Activated CD4-positive, CD25-positive, alpha-beta regulatory T cell (primary cell): Measurements from ENCODE around the gene MFSD6.

ENCODE experiments used
- DNase-seq, 4 experiments: peaks; one replicate each; lab custom pipeline; 2025; lab: John Stamatoyannopoulos, UW

MFSD6 gene

DNA sequence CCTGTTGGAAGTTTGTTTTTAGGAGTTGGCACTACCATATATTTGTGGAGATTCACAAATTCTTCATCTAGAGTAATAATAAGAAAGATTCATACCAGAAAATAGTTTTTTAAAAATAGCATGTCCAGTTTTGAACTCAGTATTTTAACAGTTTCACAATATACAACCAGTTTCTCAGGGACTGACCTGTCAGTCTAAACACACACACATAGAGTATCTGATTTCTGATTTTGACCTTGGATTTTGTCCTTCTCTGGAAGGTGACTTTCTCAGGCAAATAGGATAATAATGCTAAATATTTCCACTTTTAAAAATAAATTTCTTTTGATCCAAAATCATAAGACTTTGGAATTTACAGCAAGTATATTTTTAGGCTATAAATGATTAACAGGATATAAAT is 32.0 kb downstream of the MFSD6 start:
- no peak for DNase-seq

- no peak for DNase-seq
These were observed 33.4 kb downstream of the MFSD6 start for GRCh38 chr2:190441564-190441963.

- DNase-seq: no peak
These were observed 34.9 kb downstream of the MFSD6 start for GRCh38 chr2:190443055-190443454.

GRCh38 chr2:190443778-190444481 is 35.8 kb downstream of the MFSD6 start:
- DNase-seq: no peak

DNA sequence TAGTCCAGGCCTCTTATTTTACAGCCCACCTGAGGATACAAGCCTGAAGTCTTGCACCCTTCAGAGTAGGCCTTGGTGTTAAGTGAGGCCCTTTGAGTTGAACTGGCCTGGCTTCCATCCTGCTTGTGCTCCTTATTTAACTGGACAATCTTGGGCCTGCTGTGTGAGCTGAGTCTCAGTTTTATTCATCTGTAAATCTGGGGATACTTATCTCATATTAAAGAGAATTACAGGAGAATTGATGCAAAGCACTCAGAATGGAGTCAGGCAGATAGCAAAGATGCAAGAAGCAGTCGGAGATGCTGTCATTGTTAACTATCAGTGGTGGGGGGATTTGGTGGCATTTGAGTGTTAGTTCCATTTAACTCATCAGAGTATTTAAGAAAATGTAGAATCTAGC is 36.8 kb downstream of the MFSD6 start:
- no peak for DNase-seq

DNA sequence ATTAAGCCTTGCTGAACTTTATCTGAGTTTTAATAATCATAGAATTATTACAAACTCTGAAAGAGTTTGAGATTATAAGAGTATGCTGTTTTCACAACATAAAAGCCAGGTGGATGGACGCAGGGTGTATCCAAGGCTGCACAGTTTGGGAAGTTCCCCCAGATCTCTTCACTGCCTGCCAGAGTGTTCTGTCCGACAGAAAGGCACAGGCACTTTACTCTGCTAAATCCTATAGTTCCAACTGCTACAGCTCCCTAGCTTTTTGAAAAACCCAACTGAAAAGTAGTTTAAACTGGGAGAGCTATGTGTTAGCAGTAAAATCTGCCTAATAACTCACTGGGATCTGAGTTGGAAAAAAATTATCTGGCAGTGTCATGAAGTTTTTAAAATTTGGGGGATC is 38.0 kb downstream of the MFSD6 start:
- DNase-seq: no peak

DNA sequence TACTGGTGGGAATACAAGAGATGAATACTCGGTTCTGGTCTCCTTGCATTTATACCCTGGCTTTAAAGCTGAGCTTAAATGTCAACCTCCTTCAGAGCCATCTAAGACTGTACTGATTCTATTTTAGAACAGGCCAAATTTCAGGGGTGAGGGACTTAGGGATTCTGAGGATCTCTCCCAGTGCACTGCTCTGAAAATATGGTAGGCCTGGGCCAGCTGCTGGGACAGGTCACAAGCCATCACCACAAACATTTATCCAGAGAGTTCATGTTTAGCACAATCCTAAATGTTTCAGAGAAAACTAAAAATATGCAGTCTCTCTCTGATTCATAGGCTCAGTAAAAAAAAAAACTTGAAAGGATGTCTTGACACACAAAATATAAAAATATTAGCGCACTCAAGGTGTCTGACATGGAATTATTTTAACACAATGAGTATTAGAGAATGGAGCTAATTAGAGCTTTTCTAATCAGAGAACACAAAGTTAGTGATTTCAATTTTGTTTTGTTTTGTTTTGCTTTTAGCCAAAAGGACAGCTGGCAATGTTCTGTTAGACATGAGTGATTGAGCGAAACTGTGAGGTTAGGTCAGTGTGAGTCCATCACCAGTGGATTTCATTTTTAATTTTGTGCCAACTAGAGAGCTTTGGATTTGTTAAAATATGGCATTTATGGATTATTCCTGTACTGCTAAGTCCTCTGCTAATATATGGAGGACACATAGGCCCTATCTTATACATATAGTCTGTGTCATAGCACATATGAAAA is 38.8 kb downstream of the MFSD6 start:
- no peak for DNase-seq

DNA sequence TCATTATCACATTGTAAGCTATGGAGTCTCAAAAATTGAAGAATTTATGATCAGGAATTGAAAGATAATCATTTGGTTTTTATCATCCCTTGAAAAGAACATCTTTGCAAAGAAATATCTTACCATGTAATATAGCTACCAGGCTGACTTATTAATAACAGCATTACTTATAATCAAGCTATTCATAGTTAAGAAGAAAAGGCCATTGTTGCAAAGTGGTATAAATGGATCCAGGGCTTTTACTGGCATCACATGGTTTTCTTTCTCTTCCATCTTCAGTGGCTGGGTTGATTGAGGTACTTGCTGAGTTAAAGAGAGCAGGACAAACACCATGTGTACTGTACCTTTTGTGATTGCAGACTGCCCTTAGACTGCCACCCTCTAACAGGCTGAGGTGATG is 39.6 kb downstream of the MFSD6 start:
- no peak for DNase-seq

DNA sequence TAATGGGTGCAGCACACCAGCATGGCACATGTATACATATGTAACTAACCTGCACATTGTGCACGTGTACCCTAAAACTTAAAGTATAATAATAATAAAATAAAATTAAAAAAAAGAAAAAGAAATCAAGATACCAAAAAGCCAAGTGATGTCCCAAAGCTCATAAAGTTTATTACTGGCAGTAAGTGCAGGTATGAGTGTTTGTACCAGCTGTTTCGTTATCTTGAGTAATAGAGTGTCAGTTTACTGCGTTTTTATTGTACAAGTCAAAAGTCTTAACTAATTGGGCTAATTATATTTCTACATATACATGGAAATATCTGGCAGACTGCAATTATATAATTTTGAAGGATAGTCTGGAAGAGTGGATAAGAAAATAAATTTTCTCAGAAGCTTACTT is 41.8 kb downstream of the MFSD6 start:
- DNase-seq: no peak

DNA sequence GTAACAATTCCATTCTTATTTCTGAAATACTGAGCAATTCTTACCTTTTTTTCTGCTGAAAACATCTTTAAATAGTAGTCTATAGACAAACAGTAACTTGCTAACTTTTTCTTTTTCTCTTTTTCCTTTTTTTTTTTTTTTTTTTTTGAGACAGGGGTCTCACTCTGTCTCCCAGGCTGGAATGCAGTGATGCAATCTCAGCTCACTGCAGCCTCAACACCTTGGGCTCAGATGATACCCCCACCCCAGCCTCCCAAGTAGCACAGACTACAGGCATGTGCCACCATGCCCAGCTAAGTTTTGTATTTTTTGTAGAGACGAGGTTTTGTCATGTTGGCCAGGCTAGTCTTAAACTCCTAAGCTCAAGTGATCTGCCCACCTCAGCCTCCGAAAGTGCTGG is 42.2 kb downstream of the MFSD6 start:
- no peak for DNase-seq

GRCh38 chr2:190451561-190452176 is 43.5 kb downstream of the MFSD6 start:
- no peak for DNase-seq

- DNase-seq: no peak
These were observed 44.3 kb downstream of the MFSD6 start for GRCh38 chr2:190452433-190452832.

- no peak for DNase-seq
These were observed 46.6 kb downstream of the MFSD6 start for GRCh38 chr2:190454795-190455194.

GRCh38 chr2:190455358-190456095 is 47.4 kb downstream of the MFSD6 start:
- no peak for DNase-seq

GRCh38 chr2:190456833-190457232 is 48.7 kb downstream of the MFSD6 start:
- DNase-seq: no peak

DNA sequence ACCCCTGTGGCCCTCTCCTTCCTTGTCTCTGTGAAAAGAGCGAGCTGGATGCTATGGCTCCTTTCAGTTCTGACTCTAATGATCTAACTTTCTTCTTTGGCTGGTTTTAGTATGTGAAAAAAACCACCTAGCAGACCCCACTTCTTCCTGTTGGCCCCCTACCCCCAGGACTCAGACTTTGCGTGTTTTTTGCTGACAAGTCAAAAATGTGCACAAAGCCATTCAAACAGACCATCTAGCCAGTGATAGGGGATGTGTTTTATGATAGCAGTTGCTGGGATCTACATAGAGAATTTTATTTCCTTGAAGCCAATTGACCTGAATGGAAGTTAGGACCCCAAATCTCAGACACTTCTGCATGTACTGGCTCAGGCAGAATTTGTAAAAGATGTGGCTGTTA is 49.1 kb downstream of the MFSD6 start:
- no peak for DNase-seq

DNA sequence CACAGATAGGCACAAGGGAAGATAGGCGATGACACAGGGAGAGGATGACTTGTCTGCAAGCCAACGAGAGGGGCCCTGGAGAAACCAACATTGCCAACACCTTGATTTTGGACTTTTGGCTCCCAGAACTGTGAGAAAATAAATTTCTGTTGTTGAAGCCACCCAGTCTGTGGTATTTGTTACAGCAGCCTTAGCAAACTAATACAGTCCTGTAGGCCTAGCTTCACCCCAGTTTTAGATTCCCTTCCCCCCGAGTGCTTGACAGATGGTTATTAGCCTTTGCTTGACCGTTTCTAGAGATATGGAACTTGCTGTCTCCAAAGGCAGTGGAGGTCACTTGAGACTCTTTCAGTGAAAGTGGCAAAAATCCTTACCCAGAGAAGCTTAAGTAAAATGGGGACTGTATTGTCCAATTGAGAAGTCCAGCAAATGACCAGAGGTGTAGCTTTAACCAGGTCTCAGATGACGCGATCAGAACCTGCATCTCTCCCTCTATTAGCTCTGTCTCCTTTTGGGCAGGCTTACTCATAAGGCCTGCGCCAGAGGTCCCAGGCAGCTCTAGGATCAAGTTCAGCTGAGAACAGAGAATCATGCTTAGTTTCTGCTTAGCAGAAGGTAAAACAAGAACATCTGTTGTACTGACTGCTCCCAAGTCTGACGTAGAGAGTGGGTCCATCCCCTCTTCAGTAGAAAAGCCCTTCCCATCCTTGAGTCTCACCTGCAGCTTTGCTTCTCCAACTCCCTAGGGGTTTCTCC is 50.4 kb downstream of the MFSD6 start:
- no peak for DNase-seq

DNA sequence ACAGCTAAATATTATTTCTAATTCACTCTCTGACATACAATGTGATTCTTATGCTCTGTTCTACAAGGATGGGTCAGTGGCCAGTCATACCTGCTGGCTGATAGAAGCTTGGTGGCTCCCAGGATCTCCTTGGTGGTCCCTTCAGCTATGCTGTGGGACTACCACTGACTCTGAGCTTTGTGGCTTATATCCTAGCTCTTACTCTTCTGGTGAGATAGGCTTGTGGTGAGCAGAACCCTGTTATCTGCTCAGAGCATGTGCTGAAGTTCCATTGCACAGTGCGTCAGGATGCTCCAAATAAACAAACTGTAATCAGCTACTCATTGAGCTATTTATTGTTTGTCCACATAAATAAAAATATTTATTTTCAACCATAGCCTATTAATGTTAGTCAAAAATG is 51.7 kb downstream of the MFSD6 start:
- no peak for DNase-seq

GRCh38 chr2:190460487-190460886 is 52.3 kb downstream of the MFSD6 start:
- no peak for DNase-seq

- no peak for DNase-seq
These were observed 54.0 kb downstream of the MFSD6 start for GRCh38 chr2:190462181-190462580.

- no peak for DNase-seq
These were observed 54.5 kb downstream of the MFSD6 start for GRCh38 chr2:190462611-190463010.

- no peak for DNase-seq
These were observed 56.9 kb downstream of the MFSD6 start for GRCh38 chr2:190465060-190465459.
